ENCODE data around the gene STAP2.

DNA sequence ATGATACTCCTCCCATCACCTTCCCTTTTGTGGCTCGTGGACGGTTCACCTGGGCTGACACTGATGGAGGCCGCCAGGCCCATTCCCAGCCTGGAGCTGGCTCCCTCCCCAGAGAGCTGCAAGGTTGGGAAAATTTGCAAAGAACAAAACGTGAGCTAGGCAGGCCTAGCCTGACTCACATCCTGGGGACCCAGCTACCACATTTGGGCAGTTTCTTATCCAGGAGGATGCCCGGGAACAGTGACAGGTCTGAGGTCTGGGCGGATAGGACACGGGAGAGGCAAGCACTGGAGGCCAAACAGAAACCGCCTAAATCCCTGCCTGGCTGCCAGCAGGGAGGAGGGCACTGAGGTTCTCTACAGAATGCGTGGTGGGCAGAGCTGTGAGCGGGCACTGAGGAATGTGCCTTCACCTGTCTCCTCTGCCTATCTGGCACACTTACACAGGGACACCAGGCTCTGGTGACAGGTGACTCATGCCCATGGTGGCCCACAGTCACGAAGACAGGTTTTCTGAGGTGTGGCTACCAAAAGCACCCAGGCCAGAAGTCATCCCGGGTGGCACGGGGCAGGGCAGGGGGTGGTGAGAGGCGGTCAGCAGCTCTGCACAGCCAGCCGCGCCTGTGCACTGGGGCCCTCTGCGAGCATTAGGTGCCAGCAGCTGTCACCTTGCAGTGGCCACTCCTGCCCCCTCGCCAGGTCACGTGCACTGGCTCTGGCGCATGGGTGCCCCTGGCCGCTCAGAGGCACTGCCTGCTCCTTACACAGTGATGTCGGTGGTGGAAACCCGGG is 38.6 kb upstream of the STAP2 start:
- TF ChIP-seq, protein P1, sequence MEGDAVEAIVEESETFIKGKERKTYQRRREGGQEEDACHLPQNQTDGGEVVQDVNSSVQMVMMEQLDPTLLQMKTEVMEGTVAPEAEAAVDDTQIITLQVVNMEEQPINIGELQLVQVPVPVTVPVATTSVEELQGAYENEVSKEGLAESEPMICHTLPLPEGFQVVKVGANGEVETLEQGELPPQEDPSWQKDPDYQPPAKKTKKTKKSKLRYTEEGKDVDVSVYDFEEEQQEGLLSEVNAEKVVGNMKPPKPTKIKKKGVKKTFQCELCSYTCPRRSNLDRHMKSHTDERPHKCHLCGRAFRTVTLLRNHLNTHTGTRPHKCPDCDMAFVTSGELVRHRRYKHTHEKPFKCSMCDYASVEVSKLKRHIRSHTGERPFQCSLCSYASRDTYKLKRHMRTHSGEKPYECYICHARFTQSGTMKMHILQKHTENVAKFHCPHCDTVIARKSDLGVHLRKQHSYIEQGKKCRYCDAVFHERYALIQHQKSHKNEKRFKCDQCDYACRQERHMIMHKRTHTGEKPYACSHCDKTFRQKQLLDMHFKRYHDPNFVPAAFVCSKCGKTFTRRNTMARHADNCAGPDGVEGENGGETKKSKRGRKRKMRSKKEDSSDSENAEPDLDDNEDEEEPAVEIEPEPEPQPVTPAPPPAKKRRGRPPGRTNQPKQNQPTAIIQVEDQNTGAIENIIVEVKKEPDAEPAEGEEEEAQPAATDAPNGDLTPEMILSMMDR (optimal IDR thresholded peaks at IDR 0.05 in 1 of 3, IDR thresholded peaks at IDR 0.05 in 1 of 3, conservative IDR thresholded peaks at IDR 0.05 in 1 of 3; ENCODE audit: extremely low read depth in 1 of 3, insufficient read depth in 2 of 3, low read length in 3 of 3), result no peak
- no peak for TF ChIP-seq EZH2 (IDR thresholded peaks at IDR 0.05; ENCODE audit: low read length)
